ENCODE results near the gene URI1.
"Not testable (repeated sequence)": the region's sequence is repeated elsewhere in the genome, so short reads cannot be mapped to it uniquely, and the experiment has no call there.

The URI1 gene

DNA sequence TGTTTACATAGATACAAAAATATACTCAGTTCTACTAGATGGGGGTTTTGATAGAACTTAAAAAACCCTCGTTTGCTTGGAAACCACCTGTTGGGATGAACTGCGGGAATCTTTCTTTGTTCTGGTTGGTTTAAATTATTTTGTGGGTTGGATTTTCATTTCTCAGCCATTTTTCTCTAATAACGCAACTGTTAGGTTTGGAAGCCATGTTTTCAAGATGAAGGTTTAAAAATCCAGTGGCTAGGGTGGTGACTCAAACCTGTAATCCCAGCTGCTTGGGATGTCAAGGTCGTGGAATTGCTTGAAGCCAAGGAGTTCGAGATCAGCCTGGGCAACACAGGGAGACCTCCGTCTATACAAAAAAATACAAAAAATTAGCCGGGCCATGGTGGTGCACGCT lies 1.6 kb downstream of the URI1 start:
- H3K4me1 ChIP-seq (ENCODE audit: insufficient read depth, low read length), result peaks cover 33% of the 10 kb centered on the region
- H3K9ac ChIP-seq (ENCODE audit: low read length), result no peak overlapping the region
- no peaks in the 10 kb centered on the region for H3K36me3 ChIP-seq (ENCODE audit: insufficient read depth, low read length)
- H3K4me3 ChIP-seq (ENCODE audit: low read depth in 1 of 2, low read length in 2 of 2), result peak overlapping the region in 1 of 2 donors; percentile 88
- no peak overlapping the region for H3K27ac ChIP-seq (ENCODE audit: low read depth, low read length)
- H3K27me3 ChIP-seq (ENCODE audit: control insufficient read depth in 1 of 2, insufficient read depth in 2 of 2, low read length in 2 of 2), result no peaks in the 10 kb centered on the region
- H3K9me3 ChIP-seq (ENCODE audit: low read length), result no peaks in the 10 kb centered on the region

DNA sequence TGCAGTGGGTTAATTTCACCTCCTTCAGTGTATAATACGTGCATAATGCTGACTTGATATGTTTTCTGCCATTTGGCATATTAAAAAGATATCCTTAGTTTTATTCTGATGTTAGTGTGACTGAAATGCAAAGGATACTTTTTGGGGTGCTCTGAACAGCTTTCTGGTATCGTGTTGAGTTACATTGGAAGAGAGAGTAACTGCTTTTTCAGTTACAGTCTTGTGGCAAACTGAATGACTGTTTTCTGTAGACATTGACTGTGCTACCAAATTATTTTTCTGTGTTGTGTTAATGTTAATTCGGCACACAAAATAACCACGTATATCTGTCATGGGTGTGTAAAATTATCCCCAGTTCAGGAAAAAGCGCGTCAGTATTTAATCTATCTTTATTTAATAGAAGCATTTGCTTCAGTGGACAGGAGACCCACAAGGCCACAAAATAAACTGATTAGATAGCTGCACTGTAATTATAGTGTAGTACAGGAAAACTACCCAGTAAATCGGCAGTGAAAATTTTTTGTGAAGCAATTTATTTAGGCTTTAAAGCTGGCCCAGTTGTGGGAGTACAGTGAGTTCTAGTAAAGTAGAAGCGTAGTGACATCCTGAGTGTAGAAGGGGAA lies 2.5 kb downstream of the URI1 start:
- no peak overlapping the region for H3K4me3 ChIP-seq (ENCODE audit: low read depth in 1 of 2, low read length in 2 of 2)
- H3K9ac ChIP-seq (ENCODE audit: low read length), result peak overlapping the region; percentile 2
- peaks cover 33% of the 10 kb centered on the region for H3K4me1 ChIP-seq (ENCODE audit: insufficient read depth, low read length)
- no peaks in the 10 kb centered on the region for H3K9me3 ChIP-seq (ENCODE audit: low read length)
- H3K36me3 ChIP-seq (ENCODE audit: insufficient read depth, low read length), result no peaks in the 10 kb centered on the region
- H3K27ac ChIP-seq (ENCODE audit: low read depth, low read length), result peak overlapping the region; percentile 1
- no peaks in the 10 kb centered on the region for H3K27me3 ChIP-seq (ENCODE audit: control insufficient read depth in 1 of 2, insufficient read depth in 2 of 2, low read length in 2 of 2)

DNA sequence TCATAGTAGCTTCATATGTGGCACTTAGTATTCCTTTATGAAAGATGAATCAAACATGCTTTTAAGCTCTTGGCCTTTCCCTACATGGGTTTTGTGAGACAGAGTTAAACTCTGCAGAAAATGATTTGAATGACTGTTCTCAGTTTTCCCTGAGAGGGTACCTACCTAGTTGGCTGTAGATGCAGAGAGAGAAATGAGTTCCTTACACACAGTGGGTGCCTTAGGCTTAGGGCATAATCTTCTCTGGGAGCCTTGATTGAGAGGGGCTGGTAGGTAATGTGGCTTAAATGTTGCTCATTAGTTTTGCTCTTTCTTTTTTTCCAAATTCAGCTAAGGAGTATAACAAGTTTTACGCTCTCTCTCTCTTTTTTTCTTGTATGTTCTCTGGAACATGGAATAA lies 3.0 kb downstream of the URI1 start:
- Histone ChIP-seq H3K4me1 (ENCODE audit: insufficient read depth, low read length) (peaks cover 33% of the 10 kb centered on the region), H3K9ac (ENCODE audit: low read length) (no peak overlapping the region), H3K27ac (ENCODE audit: low read depth, low read length) (peak overlapping the region; percentile 1), H3K9me3 (ENCODE audit: low read length) (no peaks in the 10 kb centered on the region), H3K27me3 (ENCODE audit: control insufficient read depth in 1 of 2, insufficient read depth in 2 of 2, low read length in 2 of 2) (no peaks in the 10 kb centered on the region), H3K36me3 (ENCODE audit: insufficient read depth, low read length) (no peaks in the 10 kb centered on the region), H3K4me3 (ENCODE audit: low read depth in 1 of 2, low read length in 2 of 2) (no peak overlapping the region)

DNA sequence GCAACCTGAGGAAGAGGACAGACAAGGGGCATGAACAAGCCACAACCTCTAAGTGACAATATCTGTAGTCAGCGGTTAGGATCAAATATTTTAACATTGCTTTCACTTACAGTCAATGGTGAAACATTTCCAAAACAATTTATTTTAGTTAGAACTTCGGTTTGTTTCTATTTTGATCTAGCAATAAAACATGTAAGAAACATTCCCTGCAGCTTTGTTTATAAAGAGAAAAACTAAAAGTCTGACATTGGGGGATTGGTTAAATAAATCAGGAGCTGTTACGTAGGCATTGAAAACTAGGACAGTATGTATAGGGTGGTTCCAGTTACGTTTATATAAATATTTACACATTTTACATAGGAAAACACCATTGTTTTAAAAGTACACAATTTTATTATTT lies 3.4 kb downstream of the URI1 start:
- no peaks in the 10 kb centered on the region for H3K27me3 ChIP-seq (ENCODE audit: control insufficient read depth in 1 of 2, insufficient read depth in 2 of 2, low read length in 2 of 2)
- H3K27ac ChIP-seq (ENCODE audit: low read depth, low read length), result no peak overlapping the region
- H3K36me3 ChIP-seq (ENCODE audit: insufficient read depth, low read length), result no peaks in the 10 kb centered on the region
- H3K9me3 ChIP-seq (ENCODE audit: low read length), result no peaks in the 10 kb centered on the region
- H3K4me1 ChIP-seq (ENCODE audit: insufficient read depth, low read length), result peaks cover 33% of the 10 kb centered on the region
- no peak overlapping the region for H3K9ac ChIP-seq (ENCODE audit: low read length)
- no peak overlapping the region for H3K4me3 ChIP-seq (ENCODE audit: low read depth in 1 of 2, low read length in 2 of 2)

DNA sequence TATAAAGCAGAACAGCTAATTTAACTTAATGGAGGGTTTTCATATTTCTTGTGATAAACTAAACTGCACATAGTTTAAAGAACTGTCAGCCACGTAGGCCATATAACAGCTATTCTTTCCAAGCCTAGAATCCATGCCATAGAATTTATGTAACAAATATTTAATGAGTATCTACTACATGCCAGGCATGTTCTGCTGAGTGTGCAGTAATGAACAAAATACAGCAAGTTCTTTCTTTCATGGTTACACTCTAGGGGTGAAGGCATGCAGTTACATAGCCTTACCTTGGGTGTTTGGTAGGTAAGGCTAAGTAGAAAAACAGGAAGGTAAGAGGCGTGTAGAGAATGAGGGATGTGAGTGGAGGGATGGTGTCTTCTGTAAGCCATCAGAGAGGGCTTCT lies 4.6 kb downstream of the URI1 start:
- Histone ChIP-seq H3K27me3 (ENCODE audit: control insufficient read depth in 1 of 2, insufficient read depth in 2 of 2, low read length in 2 of 2) (no peaks in the 10 kb centered on the region), H3K9me3 (ENCODE audit: low read length) (no peaks in the 10 kb centered on the region), H3K4me3 (ENCODE audit: low read depth in 1 of 2, low read length in 2 of 2) (no peak overlapping the region), H3K9ac (ENCODE audit: low read length) (no peak overlapping the region), H3K4me1 (ENCODE audit: insufficient read depth, low read length) (peaks cover 26% of the 10 kb centered on the region), H3K27ac (ENCODE audit: low read depth, low read length) (no peak overlapping the region), H3K36me3 (ENCODE audit: insufficient read depth, low read length) (no peaks in the 10 kb centered on the region)

DNA sequence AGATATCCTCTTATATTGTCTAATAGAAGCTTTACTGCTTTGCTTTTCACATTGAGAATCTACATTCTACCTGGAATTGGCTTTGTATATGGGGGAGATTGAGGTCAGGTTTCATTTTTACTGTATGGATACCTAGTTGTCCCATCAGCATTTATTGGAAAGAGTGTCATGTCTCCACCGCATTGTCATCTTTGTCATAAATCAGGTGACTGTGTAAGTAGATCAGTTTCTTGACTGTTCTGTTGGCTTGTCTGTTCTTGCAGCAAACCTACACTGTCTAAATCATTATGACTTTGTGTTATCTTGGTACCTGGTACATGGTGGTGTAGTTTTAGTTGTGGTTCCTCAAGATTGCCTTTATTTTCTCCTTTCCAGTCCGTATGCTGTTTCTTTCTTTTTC lies 5.8 kb downstream of the URI1 start:
- Histone ChIP-seq H3K36me3 (ENCODE audit: insufficient read depth, low read length) (no peaks in the 10 kb centered on the region), H3K27me3 (ENCODE audit: control insufficient read depth in 1 of 2, insufficient read depth in 2 of 2, low read length in 2 of 2) (no peaks in the 10 kb centered on the region), H3K4me3 (ENCODE audit: low read depth in 1 of 2, low read length in 2 of 2) (no peak overlapping the region), H3K4me1 (ENCODE audit: insufficient read depth, low read length) (peaks cover 25% of the 10 kb centered on the region), H3K9ac (ENCODE audit: low read length) (no peak overlapping the region), H3K9me3 (ENCODE audit: low read length) (no peaks in the 10 kb centered on the region), H3K27ac (ENCODE audit: low read depth, low read length) (no peak overlapping the region)

DNA sequence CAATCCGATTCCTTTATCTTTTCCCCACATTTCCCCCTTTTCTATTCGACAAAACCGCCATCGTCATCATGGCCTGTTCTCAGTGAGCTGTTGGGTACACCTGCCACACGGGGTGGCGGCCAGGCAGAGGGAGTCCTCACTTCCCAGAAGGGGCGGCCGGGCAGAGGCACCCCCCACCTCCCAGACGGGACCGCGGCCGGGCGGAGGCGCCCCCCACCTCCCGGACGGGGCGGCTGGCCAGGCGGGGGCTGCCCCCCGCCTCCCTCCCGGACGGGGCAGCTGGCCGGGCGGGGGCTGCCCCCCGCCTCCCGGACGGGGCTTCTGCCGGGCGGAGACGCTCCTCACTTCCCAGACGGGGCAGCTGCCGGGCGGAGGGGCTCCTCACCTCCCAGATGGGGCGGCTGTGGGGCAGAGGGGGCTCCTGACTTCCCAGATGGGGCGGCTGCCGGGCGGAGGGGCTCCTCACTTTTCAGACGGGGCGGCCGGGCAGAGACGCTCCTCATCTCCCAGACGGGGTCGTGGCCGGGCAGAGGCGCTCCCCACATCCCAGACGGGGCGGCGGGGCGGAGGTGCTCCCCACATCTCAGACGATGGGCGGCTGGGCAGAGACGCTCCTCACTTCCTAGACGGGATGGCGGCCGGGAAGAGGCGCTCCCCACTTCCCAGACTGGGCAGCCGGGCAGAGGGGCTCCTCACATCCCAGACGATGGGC lies 6.9 kb downstream of the URI1 start:
- not testable (repeated sequence) for H3K9me3 ChIP-seq (ENCODE audit: low read length); H3K9ac ChIP-seq (ENCODE audit: low read length)
- H3K4me1 ChIP-seq (ENCODE audit: insufficient read depth, low read length), result peaks cover 15% of the 10 kb centered on the region

DNA sequence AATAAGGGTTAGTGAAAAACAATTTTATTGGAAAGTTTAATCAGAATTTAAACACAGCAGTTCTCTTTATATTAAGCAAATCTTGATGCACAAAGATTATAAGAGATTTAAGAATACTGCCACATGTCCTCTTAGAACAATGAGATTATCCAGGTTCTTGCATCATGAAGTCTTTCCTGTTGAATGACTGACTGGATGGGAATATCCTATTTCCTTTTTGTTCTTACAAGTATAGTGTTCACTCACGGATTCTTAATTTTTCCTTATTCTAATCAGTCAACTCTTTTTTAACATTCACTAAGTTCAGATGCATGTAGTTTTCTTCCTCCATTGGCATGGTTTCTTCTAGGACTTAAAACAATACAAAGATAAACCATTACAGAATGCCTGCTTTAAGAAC lies 10.1 kb downstream of the URI1 start:
- H3K27ac ChIP-seq (ENCODE audit: low read depth, low read length), result no peak overlapping the region
- no peaks in the 10 kb centered on the region for H3K27me3 ChIP-seq (ENCODE audit: control insufficient read depth in 1 of 2, insufficient read depth in 2 of 2, low read length in 2 of 2)
- H3K9me3 ChIP-seq (ENCODE audit: low read length), result no peaks in the 10 kb centered on the region
- no peaks in the 10 kb centered on the region for H3K36me3 ChIP-seq (ENCODE audit: insufficient read depth, low read length)
- no peak overlapping the region for H3K9ac ChIP-seq (ENCODE audit: low read length)
- H3K4me3 ChIP-seq (ENCODE audit: low read depth in 1 of 2, low read length in 2 of 2), result no peak overlapping the region
- no peaks in the 10 kb centered on the region for H3K4me1 ChIP-seq (ENCODE audit: insufficient read depth, low read length)

More for the DNA sequence above, 6.9 kb downstream of the URI1 start:
- not testable (repeated sequence) for H3K27ac ChIP-seq (ENCODE audit: low read depth, low read length); H3K27me3 ChIP-seq (ENCODE audit: control insufficient read depth in 1 of 2, insufficient read depth in 2 of 2, low read length in 2 of 2); H3K36me3 ChIP-seq (ENCODE audit: insufficient read depth, low read length); H3K4me3 ChIP-seq (ENCODE audit: low read depth in 1 of 2, low read length in 2 of 2)

DNA sequence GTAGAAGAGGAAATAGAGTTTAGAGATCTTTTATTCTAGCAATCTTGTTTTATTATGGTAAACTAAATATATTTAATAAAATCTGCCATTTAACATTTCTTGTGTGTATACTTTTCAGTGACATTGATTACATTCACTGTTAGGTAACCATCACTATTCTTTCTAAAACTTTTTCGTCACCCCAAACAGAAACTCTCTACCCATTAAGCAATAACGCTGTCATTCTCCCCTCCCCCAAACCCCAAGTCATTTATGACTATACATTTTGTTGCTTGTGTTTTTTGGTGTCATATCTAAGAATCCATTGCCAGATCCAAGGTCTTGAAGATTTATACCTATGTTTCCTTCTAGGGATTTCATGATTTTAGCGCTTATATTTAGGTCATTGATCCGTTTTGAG lies 10.6 kb downstream of the URI1 start:
- Histone ChIP-seq H3K36me3 (ENCODE audit: insufficient read depth, low read length) (no peaks in the 10 kb centered on the region), H3K27ac (ENCODE audit: low read depth, low read length) (no peak overlapping the region), H3K4me1 (ENCODE audit: insufficient read depth, low read length) (no peaks in the 10 kb centered on the region), H3K9me3 (ENCODE audit: low read length) (no peaks in the 10 kb centered on the region), H3K27me3 (ENCODE audit: control insufficient read depth in 1 of 2, insufficient read depth in 2 of 2, low read length in 2 of 2) (no peaks in the 10 kb centered on the region), H3K4me3 (ENCODE audit: low read depth in 1 of 2, low read length in 2 of 2) (no peak overlapping the region), H3K9ac (ENCODE audit: low read length) (no peak overlapping the region)

DNA sequence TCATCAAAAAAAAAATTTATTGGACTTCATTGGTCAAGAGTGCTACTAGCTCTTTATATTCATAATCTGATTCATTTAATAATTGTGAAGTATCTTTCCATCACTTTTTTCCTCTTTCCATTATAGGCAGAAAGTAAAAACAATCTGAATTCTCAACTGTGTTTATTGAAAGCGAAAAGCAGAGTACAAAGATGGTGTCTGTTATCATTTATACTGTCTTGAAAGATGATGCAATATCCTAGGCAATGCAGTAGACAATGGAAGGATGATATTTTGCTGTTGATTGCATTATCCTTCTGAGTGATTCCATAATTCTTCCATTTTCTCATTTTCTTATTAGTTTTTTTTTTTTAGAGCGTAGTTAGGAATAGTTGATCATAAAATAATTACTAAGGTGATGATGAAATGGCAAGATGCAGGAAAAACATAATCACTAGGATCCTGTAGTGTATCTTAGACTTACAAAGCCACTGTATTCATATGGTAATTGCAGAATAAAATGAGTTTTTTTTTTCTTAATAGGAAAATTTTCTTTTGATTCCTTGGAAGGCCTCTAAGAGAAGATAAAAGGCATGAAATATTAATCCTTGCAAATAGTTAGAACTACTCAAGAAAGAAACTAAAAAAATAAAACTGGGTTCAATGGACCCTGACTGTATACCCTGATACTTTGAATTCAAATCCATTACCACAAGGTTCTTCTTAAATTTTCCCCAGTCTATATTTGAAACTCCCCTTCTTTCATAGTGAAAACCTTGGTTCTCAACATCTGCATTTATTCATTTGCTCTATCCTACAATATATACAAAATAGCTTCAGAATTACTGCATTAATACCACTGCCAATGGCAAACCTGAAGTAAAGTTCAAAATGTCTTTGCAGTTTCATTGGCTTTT lies 11.6 kb downstream of the URI1 start:
- H3K27ac ChIP-seq (ENCODE audit: low read depth, low read length), result no peak overlapping the region
- H3K4me3 ChIP-seq (ENCODE audit: low read depth in 1 of 2, low read length in 2 of 2), result no peak overlapping the region
- no peaks in the 10 kb centered on the region for H3K36me3 ChIP-seq (ENCODE audit: insufficient read depth, low read length)
- H3K4me1 ChIP-seq (ENCODE audit: insufficient read depth, low read length), result no peaks in the 10 kb centered on the region
- no peaks in the 10 kb centered on the region for H3K9me3 ChIP-seq (ENCODE audit: low read length)
- H3K27me3 ChIP-seq (ENCODE audit: control insufficient read depth in 1 of 2, insufficient read depth in 2 of 2, low read length in 2 of 2), result no peaks in the 10 kb centered on the region
- no peak overlapping the region for H3K9ac ChIP-seq (ENCODE audit: low read length)

DNA sequence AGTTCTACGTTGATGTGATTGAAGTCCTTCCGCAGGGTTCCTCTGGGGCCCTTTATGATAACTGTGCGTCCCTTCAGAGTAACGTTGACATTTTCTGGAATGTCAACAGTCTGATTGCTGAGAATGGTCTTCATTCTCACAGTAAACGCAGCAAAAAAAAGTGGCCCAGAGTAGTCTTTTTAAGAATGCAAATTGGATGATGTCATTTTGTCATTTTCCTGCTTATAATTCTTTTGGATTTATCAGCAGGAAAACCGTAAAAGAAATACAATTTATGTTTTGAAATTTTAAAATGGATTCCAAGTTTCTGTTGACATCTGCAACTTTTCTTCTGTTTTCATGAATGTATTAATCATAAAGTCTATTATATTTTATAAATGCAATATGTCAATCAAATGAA lies 14.8 kb downstream of the URI1 start:
- Histone ChIP-seq H3K9me3 (ENCODE audit: low read length) (no peaks in the 10 kb centered on the region), H3K9ac (ENCODE audit: low read length) (no peak overlapping the region), H3K4me3 (ENCODE audit: low read depth in 1 of 2, low read length in 2 of 2) (no peak overlapping the region), H3K36me3 (ENCODE audit: insufficient read depth, low read length) (no peaks in the 10 kb centered on the region), H3K27ac (ENCODE audit: low read depth, low read length) (no peak overlapping the region), H3K27me3 (ENCODE audit: control insufficient read depth in 1 of 2, insufficient read depth in 2 of 2, low read length in 2 of 2) (no peaks in the 10 kb centered on the region), H3K4me1 (ENCODE audit: insufficient read depth, low read length) (no peaks in the 10 kb centered on the region)

All from muscle layer of colon (tissue), 2 donors.